GM18505 (cell line): ENCODE measurements around the gene TEX48.

Experiments
- ATAC-seq: cut with Tn5 transposase; IDR thresholded peaks from one replicate; pipeline ENCODE4 v1.9.1; 2021; ENCODE audit not compliant: unreplicated experiment
- POLR2A ChIP-seq: IDR thresholded peaks from 4 replicates; pipeline ENCODE4 v1.6.1; 2011; ENCODE audit warnings: borderline replicate concordance; ENCODE audit not compliant: insufficient read depth, insufficient read length; ENCODE audit errors: extremely low read depth

The TEX48 gene

GRCh38 chr9:114669961-114670360 is 12.0 kb downstream of the TEX48 start:
- TF ChIP-seq POLR2A = no peak
- no peak for ATAC-seq

- no peak for ATAC-seq
- no peak for TF ChIP-seq POLR2A
Observed at GRCh38 chr9:114668146-114668545, 13.8 kb downstream of the TEX48 start.

- TF ChIP-seq POLR2A = no peak
Observed at GRCh38 chr9:114666851-114667250, 15.1 kb downstream of the TEX48 start.

GRCh38 chr9:114666401-114666800 is 15.6 kb downstream of the TEX48 start:
- no peak for ATAC-seq
- TF ChIP-seq POLR2A = no peak

More at GRCh38 chr9:114666851-114667250, 15.1 kb downstream of the TEX48 start:
- ATAC-seq = no peak

- no peak for TF ChIP-seq POLR2A
- no peak for ATAC-seq
Observed at GRCh38 chr9:114664181-114664580, 17.8 kb downstream of the TEX48 start.

- no peak for ATAC-seq
- TF ChIP-seq POLR2A = no peak
Observed at GRCh38 chr9:114662081-114662989, 19.7 kb downstream of the TEX48 start.

GRCh38 chr9:114657705-114658104 is 24.3 kb downstream of the TEX48 start, which contains the start of gene TEX53:
TEX53 (minus strand) TSS chr9:114657805; CDS start chr9:114657774, 31 bp downstream.
- no peak for TF ChIP-seq POLR2A
- no peak for ATAC-seq

GRCh38 chr9:114656301-114656700 is 25.7 kb downstream of the TEX48 start:
- no peak for ATAC-seq
- TF ChIP-seq POLR2A = no peak

GRCh38 chr9:114655689-114656088 is 26.3 kb downstream of the TEX48 start:
- no peak for ATAC-seq
- no peak for TF ChIP-seq POLR2A

GRCh38 chr9:114653556-114654159 is 28.3 kb downstream of the TEX48 start:
- no peak for TF ChIP-seq POLR2A
- no peak for ATAC-seq

GRCh38 chr9:114652776-114653555 is 29.0 kb downstream of the TEX48 start:
- no peak for ATAC-seq

GRCh38 chr9:114643896-114644295 is 38.1 kb downstream of the TEX48 start:
- ATAC-seq = no peak
- TF ChIP-seq POLR2A = no peak

More at GRCh38 chr9:114652776-114653555, 29.0 kb downstream of the TEX48 start:
- no peak for TF ChIP-seq POLR2A

- no peak for TF ChIP-seq POLR2A
- ATAC-seq = no peak
Observed at GRCh38 chr9:114643001-114643400, 39.0 kb downstream of the TEX48 start.
